WTC11 (cell line): ENCODE measurements around the gene CGN. TPM values are rescaled to one million over a fixed set of nuclear protein-coding genes. Genes with fewer than 3 reads are reported as not detected.

ENCODE experiments used
- ATAC-seq: fragments of 200-7000 bp; cut with Tn5 transposase; 2 replicates; pipeline ENCODE4 v1.10.0; 2021; ENCODE audit warnings: mild to moderate bottlenecking, moderate library complexity
- CTCF ChIA-PET: fragments of 300-600 bp; sonication (Branson Sonifier 250); formaldehyde crosslinking; loops from one replicate; lab custom pipeline; 2021; ENCODE audit warnings: antibody characterized with exemption; lab: Charles Lee
- POLR2A ChIA-PET: fragments of 350-600 bp; sonication (Branson Sonifier 250); formaldehyde crosslinking; loops from one replicate; lab custom pipeline; 2021; ENCODE audit warnings: antibody characterized with exemption; lab: Charles Lee
- DNase-seq: peaks from one replicate; pipeline ENCODE4 v3.0.0; 2021; ENCODE audit warnings: low spot score
- H3K27ac Mint-ChIP-seq: 2 replicates; pipeline ENCODE4 v1.8.0; 2021; ENCODE audit warnings: mixed read lengths
- H3K27me3 Mint-ChIP-seq: 2 replicates; pipeline ENCODE4 v1.8.0; 2021; ENCODE audit warnings: low read depth, mild to moderate bottlenecking, moderate library complexity, mixed read lengths
- H3K36me3 Mint-ChIP-seq: 2 replicates; pipeline ENCODE4 v1.8.0; 2021; ENCODE audit warnings: mixed read lengths
- H3K4me1 Mint-ChIP-seq: 2 replicates; pipeline ENCODE4 v1.8.0; 2022; ENCODE audit warnings: mixed read lengths
- H3K4me3 Mint-ChIP-seq: 2 replicates; pipeline ENCODE4 v1.8.0; 2021; ENCODE audit warnings: mild to moderate bottlenecking, moderate library complexity, mixed read lengths
- H3K9me3 Mint-ChIP-seq: 2 replicates; pipeline ENCODE4 v1.8.0; 2021; ENCODE audit warnings: mixed read lengths
- ATF1 ChIP-seq: sonication (generic); formaldehyde crosslinking; IDR thresholded peaks from 2 replicates; pipeline ENCODE4 v1.8.1; 2023; ENCODE audit warnings: mild to moderate bottlenecking, moderate library complexity, missing genetic modification reagents
- ATF2 ChIP-seq: sonication (generic); formaldehyde crosslinking; IDR thresholded peaks from 2 replicates; pipeline ENCODE4 v1.8.1; 2022; ENCODE audit warnings: low read depth, missing genetic modification reagents, borderline replicate concordance
- CBFB ChIP-seq: sonication (generic); formaldehyde crosslinking; IDR thresholded peaks from 2 replicates; pipeline ENCODE4 v1.8.1; 2022; ENCODE audit warnings: mild to moderate bottlenecking, low read depth, missing genetic modification reagents
- E2F5 ChIP-seq: sonication (generic); formaldehyde crosslinking; IDR thresholded peaks from 2 replicates; pipeline ENCODE4 v1.8.1; 2022; ENCODE audit warnings: mild to moderate bottlenecking, moderate library complexity, missing genetic modification reagents
- FOXK1 ChIP-seq: sonication (generic); formaldehyde crosslinking; IDR thresholded peaks from 2 replicates; pipeline ENCODE4 v1.8.0; 2022; ENCODE audit warnings: mild to moderate bottlenecking, moderate library complexity, missing genetic modification reagents
- GABPB1 ChIP-seq: sonication (generic); formaldehyde crosslinking; IDR thresholded peaks from 2 replicates; pipeline ENCODE4 v1.8.1; 2023; ENCODE audit warnings: mild to moderate bottlenecking, missing genetic modification reagents
- GTF2I ChIP-seq: fragments of 250-450 bp; sonication (Bioruptor Pico); conservative IDR thresholded peaks from 2 replicates; pipeline ENCODE4 v1.4.0; 2021; ENCODE audit warnings: mild to moderate bottlenecking
- HMGXB4 ChIP-seq: sonication (generic); formaldehyde crosslinking; IDR thresholded peaks from 2 replicates; pipeline ENCODE4 v1.8.1; 2023; ENCODE audit warnings: mild to moderate bottlenecking, moderate library complexity, missing genetic modification reagents
- SMAD4 ChIP-seq: sonication (generic); formaldehyde crosslinking; IDR thresholded peaks from 2 replicates; pipeline ENCODE4 v1.8.0; 2022; ENCODE audit warnings: mild to moderate bottlenecking, missing genetic modification reagents
- SP1 ChIP-seq: sonication (generic); formaldehyde crosslinking; conservative IDR thresholded peaks from 2 replicates; pipeline ENCODE4 v1.8.1; 2022; ENCODE audit warnings: missing genetic modification reagents
- TEAD4 ChIP-seq: sonication (generic); formaldehyde crosslinking; IDR thresholded peaks from 2 replicates; pipeline ENCODE4 v1.8.0; 2022; ENCODE audit warnings: mild to moderate bottlenecking, missing genetic modification reagents
- ZNF121 ChIP-seq: sonication (generic); formaldehyde crosslinking; IDR thresholded peaks from 2 replicates; pipeline ENCODE4 v1.8.0; 2023; ENCODE audit warnings: missing genetic modification reagents
- ZNF138 ChIP-seq: sonication (generic); formaldehyde crosslinking; conservative IDR thresholded peaks from 2 replicates; pipeline ENCODE4 v1.8.1; 2022; ENCODE audit warnings: mild to moderate bottlenecking, moderate library complexity, missing genetic modification reagents
- ZNF219 ChIP-seq: sonication (generic); formaldehyde crosslinking; IDR thresholded peaks from 2 replicates; pipeline ENCODE4 v1.8.0; 2023; ENCODE audit warnings: missing genetic modification reagents, mild to moderate bottlenecking, borderline replicate concordance
- ZNF263 ChIP-seq: sonication (generic); formaldehyde crosslinking; IDR thresholded peaks from 2 replicates; pipeline ENCODE4 v1.8.1; 2022; ENCODE audit warnings: low read depth, mild to moderate bottlenecking, moderate library complexity, missing genetic modification reagents
- ZNF425 ChIP-seq: fragments of 250-450 bp; sonication (Bioruptor Pico); conservative IDR thresholded peaks from 2 replicates; pipeline ENCODE4 v1.9.0; 2021; ENCODE audit warnings: mild to moderate bottlenecking
- ZSCAN18 ChIP-seq: fragments of 250-450 bp; sonication (Bioruptor Pico); IDR thresholded peaks from 2 replicates; pipeline ENCODE4 v2.1.2; 2022; ENCODE audit warnings: mild to moderate bottlenecking, moderate library complexity
- total RNA-seq: library from RNA; stranded (reverse); gene quantifications from 3 replicates; pipeline ENCODE4 v1.2.3, GENCODE V29; 2021
- TF ChIP-seq, protein P1 (sequence below): sonication (generic); formaldehyde crosslinking; IDR thresholded peaks from 2 replicates; pipeline ENCODE4 v1.8.0; 2022; ENCODE audit warnings: mild to moderate bottlenecking, missing genetic modification reagents

CGN gene
- total RNA-seq, 1 experiment from 2014 or later, result 68.7 TPM

DNA sequence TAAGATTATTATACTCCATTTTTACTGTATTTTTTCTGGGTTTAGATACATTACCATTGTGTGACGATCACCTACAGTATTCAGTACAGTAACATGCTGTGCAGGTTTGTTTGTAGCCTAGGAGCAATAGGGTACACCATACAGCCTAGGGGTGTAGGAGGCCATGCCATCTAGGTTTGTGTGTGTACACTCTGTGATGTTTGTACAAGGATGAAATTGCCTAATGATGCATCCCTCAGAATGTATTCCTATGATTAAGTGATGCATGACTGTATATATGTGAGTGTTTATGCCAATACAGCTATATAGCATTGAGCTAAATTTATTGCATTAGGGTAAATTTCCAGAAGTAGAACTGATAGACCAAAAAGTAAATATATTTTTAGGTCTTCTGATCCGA lies 52.2 kb downstream of the CGN start:
- POLR2A ChIA-PET, result no interaction called here
- H3K27me3 Mint-ChIP-seq, result no peaks in the 10 kb centered on the region
- TF ChIP-seq GTF2I (CRISPR knock-in tag) (no peak), ATF2 (CRISPR knock-in tag) (no peak), TEAD4 (CRISPR knock-in tag) (no peak)

DNA sequence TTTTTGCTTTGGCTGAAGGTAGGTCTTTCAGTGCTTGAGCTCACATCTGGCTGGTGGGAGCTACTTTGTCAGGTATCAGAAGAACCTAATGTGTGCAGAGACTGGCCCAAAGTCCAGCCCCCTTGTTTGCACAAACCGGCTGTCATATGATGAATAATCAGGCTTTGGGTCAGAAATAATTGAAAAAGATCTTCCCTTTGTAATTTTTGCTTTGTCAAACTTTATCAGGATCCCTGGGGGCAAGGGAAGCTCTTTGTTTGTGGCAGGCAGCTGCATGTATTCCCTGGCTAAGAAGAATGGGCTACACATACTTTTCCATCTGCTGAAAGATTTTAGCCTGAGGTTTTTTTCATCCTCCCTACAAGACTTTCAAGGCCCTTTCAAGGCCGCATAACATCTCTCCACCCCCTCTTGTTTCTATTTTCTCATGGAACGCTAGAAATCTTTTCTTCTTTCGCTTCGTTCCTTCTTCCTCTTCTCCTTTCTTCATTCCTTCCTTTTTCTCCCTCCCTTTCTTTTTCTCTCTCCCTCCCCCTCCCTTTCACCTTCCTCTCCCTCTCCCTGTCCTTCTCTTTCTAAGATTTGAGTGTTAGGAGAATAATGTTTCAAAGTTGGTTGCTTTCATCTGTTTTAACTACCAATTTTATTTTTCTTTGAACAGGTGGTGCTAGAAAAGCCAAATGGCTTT lies 54.5 kb downstream of the CGN start:
- H3K27ac Mint-ChIP-seq, result peak overlapping the region; percentile 34; the same call in 1 of the 2 replicates
- no peaks in the 10 kb centered on the region for H3K9me3 Mint-ChIP-seq
- no peak for DNase-seq
- ChIA-PET POLR2A (no interaction called here), CTCF (no interaction called here)
- peaks cover 11% of the 10 kb centered on the region for H3K4me1 Mint-ChIP-seq
- H3K36me3 Mint-ChIP-seq, result peaks cover 8% of the 10 kb centered on the region
- TF ChIP-seq ZNF263 (CRISPR knock-in tag), result no peak
- no peak for TF ChIP-seq FOXK1 (CRISPR knock-in tag)
- TF ChIP-seq GABPB1 (CRISPR knock-in tag), result no peak
- no peak for TF ChIP-seq ATF1 (CRISPR knock-in tag)
- no peak for TF ChIP-seq ZNF121 (CRISPR knock-in tag)
- no peak for TF ChIP-seq GTF2I (CRISPR knock-in tag)
- TF ChIP-seq, protein P1, sequence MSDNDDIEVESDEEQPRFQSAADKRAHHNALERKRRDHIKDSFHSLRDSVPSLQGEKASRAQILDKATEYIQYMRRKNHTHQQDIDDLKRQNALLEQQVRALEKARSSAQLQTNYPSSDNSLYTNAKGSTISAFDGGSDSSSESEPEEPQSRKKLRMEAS (CRISPR knock-in tag), result no peak
- TF ChIP-seq ZSCAN18, result no peak
- TF ChIP-seq HMGXB4 (CRISPR knock-in tag), result no peak
- no peak for TF ChIP-seq SMAD4
- no peak for TF ChIP-seq ZNF425 (CRISPR knock-in tag)
- TF ChIP-seq ZNF138 (CRISPR knock-in tag), result no peak
- no peak for TF ChIP-seq CBFB (CRISPR knock-in tag)
- TF ChIP-seq E2F5 (CRISPR knock-in tag), result no peak
- no peak for TF ChIP-seq SP1
- no peak for TF ChIP-seq ZNF219 (CRISPR knock-in tag)
- no peak overlapping the region for H3K4me3 Mint-ChIP-seq
- ATAC-seq, result no peak
- H3K27me3 Mint-ChIP-seq, result no peaks in the 10 kb centered on the region

More for the DNA sequence above, 52.2 kb downstream of the CGN start:
- Mint-ChIP-seq H3K27ac (no peak overlapping the region), H3K9me3 (no peaks in the 10 kb centered on the region), H3K4me3 (no peak overlapping the region), H3K4me1 (peaks cover 11% of the 10 kb centered on the region), H3K36me3 (peaks cover 2% of the 10 kb centered on the region; the same call in 1 of the 2 replicates)
- no peak for ATAC-seq
- CTCF ChIA-PET, result no interaction called here
- DNase-seq, result no peak
